ENCODE measurements around the gene TIGD1.
"Not testable (repeated sequence)": the region's sequence is repeated elsewhere in the genome, so short reads cannot be mapped to it uniquely, and the experiment has no call there.

The TIGD1 gene

DNA sequence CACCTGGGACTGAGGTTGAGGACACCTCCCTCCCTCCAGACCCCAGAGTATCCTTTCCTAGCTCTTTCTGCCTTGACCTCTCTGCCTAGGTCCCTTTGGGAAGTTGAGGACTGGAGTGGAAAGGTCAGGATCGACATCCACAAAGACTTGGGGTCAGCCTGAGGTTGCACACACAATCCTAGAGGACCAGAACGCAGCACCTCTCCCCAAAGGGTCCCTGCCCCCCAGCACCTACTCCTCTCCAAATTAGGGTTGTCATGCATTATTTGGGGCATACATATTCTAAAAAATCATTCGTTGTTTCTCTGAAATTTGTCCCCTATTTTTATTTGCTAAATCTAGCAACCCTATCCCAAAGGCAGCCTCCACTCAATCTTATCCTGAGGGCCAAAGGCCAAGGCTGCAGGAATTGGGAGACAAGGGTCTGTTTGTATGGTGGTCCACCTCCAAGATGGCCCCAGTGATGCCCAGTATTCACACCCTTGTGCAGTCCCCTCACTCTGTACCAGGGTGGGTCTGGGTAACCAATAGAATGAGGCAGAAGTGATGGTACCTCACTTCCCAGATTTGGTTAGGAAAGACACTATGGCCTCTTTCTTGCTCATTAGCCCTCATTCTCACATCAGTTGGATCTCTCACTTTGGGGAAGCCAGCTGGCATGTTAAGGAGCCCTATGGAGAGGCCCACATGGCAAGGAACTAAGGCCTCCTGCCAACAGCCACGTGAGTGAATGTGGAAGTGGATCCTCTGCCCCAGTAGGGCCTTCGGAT, 14.4 kb downstream of the TIGD1 start:
- no peak for DNase-seq
- Histone ChIP-seq H3K4me1 (ENCODE audit: control insufficient read depth, insufficient read depth, low read depth, low read length) (peaks cover 6% of the 10 kb centered on the region), H4K8ac (ENCODE audit: low read length) (no peak overlapping the region), H2BK15ac (ENCODE audit: low read depth, poor library complexity, severe bottlenecking) (no peak overlapping the region), H3K14ac (ENCODE audit: low read length in 2 of 2) (no peak overlapping the region), H2AK5ac (ENCODE audit: low read length, severe bottlenecking) (no peak overlapping the region), H3K4me3 (ENCODE audit: insufficient read depth in 1 of 2, low read depth in 1 of 2, low read length in 2 of 2) (no peak overlapping the region), H4K91ac (ENCODE audit: low read length) (no peak overlapping the region), H3K23ac (ENCODE audit: low read length in 2 of 2) (no peak overlapping the region), H2BK120ac (ENCODE audit: low read depth, low read length) (no peak overlapping the region), H3K4me2 (ENCODE audit: low read length, poor library complexity, severe bottlenecking) (no peak overlapping the region), H3K27me3 (ENCODE audit: control insufficient read depth in 1 of 2, insufficient read depth in 1 of 2, low read length in 2 of 2) (peaks cover 21 to 68% of the 10 kb centered on the region in 2 experiments), H3K9ac (ENCODE audit: low read length) (no peak overlapping the region), H3K79me1 (replicated peaks; ENCODE audit: low read length, poor library complexity, severe bottlenecking) (no peaks in the 10 kb centered on the region), H3K18ac (ENCODE audit: low read depth in 1 of 2, low read length in 2 of 2) (no peak overlapping the region), H3K36me3 (ENCODE audit: control insufficient read depth in 1 of 2, insufficient read depth in 2 of 2, low read depth in 1 of 2, low read length in 2 of 2) (no peaks in the 10 kb centered on the region), H3K4ac (ENCODE audit: low read depth in 1 of 2, low read length in 2 of 2) (no peak overlapping the region), H3K9me3 (ENCODE audit: control insufficient read depth, low read length) (peaks cover 11% of the 10 kb centered on the region), H2BK5ac (ENCODE audit: low read depth, low read length, poor library complexity, severe bottlenecking) (no peak overlapping the region), H3K27ac (ENCODE audit: low read length, poor library complexity, severe bottlenecking) (no peak overlapping the region), H2AFZ (ENCODE audit: low read depth, low read length) (no peak overlapping the region), H2BK12ac (ENCODE audit: low read length in 2 of 2) (no peak overlapping the region)
- WGBS, result 73% methylated on average over 4 of the region's 5 CpGs

DNA sequence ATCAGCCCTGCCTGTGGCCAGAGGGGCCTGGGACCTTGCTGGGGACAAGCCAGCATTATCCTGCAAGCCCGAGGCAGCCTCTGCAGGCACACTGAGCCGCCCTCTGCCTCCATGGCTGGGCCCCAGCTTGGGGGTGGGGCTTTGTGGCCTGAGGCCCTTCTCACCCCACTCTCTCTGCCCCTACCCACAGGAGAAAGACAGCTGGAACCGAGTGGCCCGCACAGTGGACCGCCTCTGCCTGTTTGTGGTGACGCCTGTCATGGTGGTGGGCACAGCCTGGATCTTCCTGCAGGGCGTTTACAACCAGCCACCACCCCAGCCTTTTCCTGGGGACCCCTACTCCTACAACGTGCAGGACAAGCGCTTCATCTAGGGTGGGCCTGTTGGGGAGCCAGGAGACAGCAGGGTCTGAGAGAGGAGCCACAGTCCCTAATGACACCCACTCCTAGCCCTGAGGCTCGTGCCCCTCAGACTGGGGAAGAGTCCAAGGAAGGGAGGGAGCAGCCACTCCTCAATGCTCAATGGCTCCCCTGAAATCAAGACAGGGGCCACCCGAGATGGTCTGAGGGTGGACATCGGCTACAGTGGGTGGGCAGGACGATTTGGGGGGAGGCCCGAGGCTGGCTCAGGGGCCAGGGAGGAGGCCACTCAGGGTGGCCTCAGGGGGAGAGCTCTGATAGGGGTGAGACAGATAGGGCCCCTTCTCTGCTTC, 15.3 kb downstream of the TIGD1 start:
- H3K18ac ChIP-seq (ENCODE audit: low read depth in 1 of 2, low read length in 2 of 2), result no peak overlapping the region

DNA sequence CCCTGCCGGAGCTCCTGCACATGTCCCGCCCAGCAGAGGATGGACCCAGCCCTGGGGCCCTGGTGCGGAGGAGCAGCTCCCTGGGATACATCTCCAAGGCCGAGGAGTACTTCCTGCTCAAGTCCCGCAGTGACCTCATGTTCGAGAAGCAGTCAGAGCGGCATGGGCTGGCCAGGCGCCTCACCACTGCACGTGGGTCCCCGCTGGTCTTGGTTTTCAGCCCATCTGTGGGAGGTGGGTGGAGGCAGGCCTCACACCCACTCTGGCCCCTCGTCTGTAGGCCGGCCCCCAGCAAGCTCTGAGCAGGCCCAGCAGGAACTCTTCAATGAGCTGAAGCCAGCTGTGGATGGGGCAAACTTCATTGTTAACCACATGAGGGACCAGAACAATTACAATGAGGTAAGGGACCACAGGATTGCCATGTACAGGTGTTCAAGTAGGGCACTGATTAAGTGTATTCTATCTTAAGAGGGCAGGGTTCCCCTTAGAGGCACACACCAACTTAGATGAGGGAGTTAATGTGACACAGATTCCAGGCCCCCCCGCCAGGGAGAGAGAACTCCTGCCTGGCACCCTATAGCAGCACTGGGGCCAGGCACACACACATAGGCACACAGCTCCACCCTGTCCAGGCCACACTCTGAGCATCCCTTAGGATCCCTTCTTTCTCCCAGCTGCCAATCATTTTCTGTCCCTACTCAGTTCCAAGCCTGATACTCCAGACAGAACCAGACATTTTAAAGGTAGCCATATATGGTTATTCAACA, 16.2 kb downstream of the TIGD1 start:
- Histone ChIP-seq H4K91ac (ENCODE audit: low read length) (no peak overlapping the region), H2AK5ac (ENCODE audit: low read length, severe bottlenecking) (no peak overlapping the region), H3K23ac (ENCODE audit: low read length in 2 of 2) (no peak overlapping the region), H2AFZ (ENCODE audit: low read depth, low read length) (no peak overlapping the region), H2BK5ac (ENCODE audit: low read depth, low read length, poor library complexity, severe bottlenecking) (no peak overlapping the region), H3K9me3 (ENCODE audit: control insufficient read depth, low read length) (peaks cover 11% of the 10 kb centered on the region), H2BK15ac (ENCODE audit: low read depth, poor library complexity, severe bottlenecking) (no peak overlapping the region), H3K4ac (ENCODE audit: low read depth in 1 of 2, low read length in 2 of 2) (no peak overlapping the region), H3K27me3 (ENCODE audit: control insufficient read depth in 1 of 2, insufficient read depth in 1 of 2, low read length in 2 of 2) (peaks cover 19 to 67% of the 10 kb centered on the region in 2 experiments), H2BK120ac (ENCODE audit: low read depth, low read length) (no peak overlapping the region), H3K36me3 (ENCODE audit: control insufficient read depth in 1 of 2, insufficient read depth in 2 of 2, low read depth in 1 of 2, low read length in 2 of 2) (no peaks in the 10 kb centered on the region), H3K79me1 (replicated peaks; ENCODE audit: low read length, poor library complexity, severe bottlenecking) (no peaks in the 10 kb centered on the region), H3K4me1 (ENCODE audit: control insufficient read depth, insufficient read depth, low read depth, low read length) (peaks cover under 1% of the 10 kb centered on the region), H3K18ac (ENCODE audit: low read depth in 1 of 2, low read length in 2 of 2) (no peak overlapping the region), H3K9ac (ENCODE audit: low read length) (no peak overlapping the region), H3K4me2 (ENCODE audit: low read length, poor library complexity, severe bottlenecking) (no peak overlapping the region), H2BK12ac (ENCODE audit: low read length in 2 of 2) (no peak overlapping the region), H3K4me3 (ENCODE audit: insufficient read depth in 1 of 2, low read depth in 1 of 2, low read length in 2 of 2) (no peak overlapping the region), H3K14ac (ENCODE audit: low read length in 2 of 2) (no peak overlapping the region), H4K8ac (ENCODE audit: low read length) (no peak overlapping the region), H3K27ac (ENCODE audit: low read length, poor library complexity, severe bottlenecking) (no peak overlapping the region)
- WGBS, result 84% methylated on average over 13 of the region's 13 CpGs
- DNase-seq, result no peak

More for the DNA sequence above, 15.3 kb downstream of the TIGD1 start:
- no peaks in the 10 kb centered on the region for H3K79me1 ChIP-seq (replicated peaks; ENCODE audit: low read length, poor library complexity, severe bottlenecking)
- no peak overlapping the region for H4K8ac ChIP-seq (ENCODE audit: low read length)
- no peaks in the 10 kb centered on the region for H3K36me3 ChIP-seq (ENCODE audit: control insufficient read depth in 1 of 2, insufficient read depth in 2 of 2, low read depth in 1 of 2, low read length in 2 of 2)
- H3K27ac ChIP-seq (ENCODE audit: low read length, poor library complexity, severe bottlenecking), result no peak overlapping the region
- no peak overlapping the region for H3K23ac ChIP-seq (ENCODE audit: low read length in 2 of 2)
- peaks cover 6% of the 10 kb centered on the region for H3K4me1 ChIP-seq (ENCODE audit: control insufficient read depth, insufficient read depth, low read depth, low read length)
- H3K27me3 ChIP-seq (ENCODE audit: control insufficient read depth in 1 of 2, insufficient read depth in 1 of 2, low read length in 2 of 2), result peaks cover 26 to 70% of the 10 kb centered on the region in 2 experiments
- no peak overlapping the region for H4K91ac ChIP-seq (ENCODE audit: low read length)
- H2BK12ac ChIP-seq (ENCODE audit: low read length in 2 of 2), result no peak overlapping the region
- H2BK5ac ChIP-seq (ENCODE audit: low read depth, low read length, poor library complexity, severe bottlenecking), result no peak overlapping the region
- H2BK120ac ChIP-seq (ENCODE audit: low read depth, low read length), result no peak overlapping the region
- H3K9me3 ChIP-seq (ENCODE audit: control insufficient read depth, low read length), result peaks cover 11% of the 10 kb centered on the region
- DNase-seq, result no peak
- no peak overlapping the region for H3K4me3 ChIP-seq (ENCODE audit: insufficient read depth in 1 of 2, low read depth in 1 of 2, low read length in 2 of 2)
- H3K4me2 ChIP-seq (ENCODE audit: low read length, poor library complexity, severe bottlenecking), result no peak overlapping the region
- H3K9ac ChIP-seq (ENCODE audit: low read length), result no peak overlapping the region
- no peak overlapping the region for H2AK5ac ChIP-seq (ENCODE audit: low read length, severe bottlenecking)
- H3K14ac ChIP-seq (ENCODE audit: low read length in 2 of 2), result no peak overlapping the region
- WGBS, result 83% methylated on average over 9 of the region's 14 CpGs
- no peak overlapping the region for H3K4ac ChIP-seq (ENCODE audit: low read depth in 1 of 2, low read length in 2 of 2)
- H2AFZ ChIP-seq (ENCODE audit: low read depth, low read length), result no peak overlapping the region
- H2BK15ac ChIP-seq (ENCODE audit: low read depth, poor library complexity, severe bottlenecking), result no peak overlapping the region

DNA sequence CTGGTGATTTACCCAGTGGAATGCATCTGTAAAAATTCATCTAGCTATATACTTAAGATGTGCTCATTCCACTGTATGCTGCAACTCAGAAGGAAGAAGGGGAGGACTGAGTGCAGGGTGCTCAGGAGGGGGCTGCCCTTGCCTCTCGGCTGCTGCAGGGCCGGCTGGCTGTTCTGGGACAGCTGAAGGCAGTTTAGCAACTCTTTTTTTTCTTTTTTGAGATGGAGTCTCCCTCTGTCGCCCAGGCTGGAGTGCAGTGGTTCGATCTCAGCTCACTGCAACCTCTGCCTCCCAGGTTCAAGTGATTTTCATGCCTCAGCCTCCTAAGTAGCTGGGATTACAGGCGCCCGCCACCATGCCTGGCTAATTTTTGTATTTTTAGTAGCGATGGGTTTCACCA, 17.5 kb downstream of the TIGD1 start:
- not testable (repeated sequence) for H2BK15ac ChIP-seq (ENCODE audit: low read depth, poor library complexity, severe bottlenecking); H4K91ac ChIP-seq (ENCODE audit: low read length); H4K8ac ChIP-seq (ENCODE audit: low read length); H3K79me1 ChIP-seq (replicated peaks; ENCODE audit: low read length, poor library complexity, severe bottlenecking); DNase-seq; H3K23ac ChIP-seq (ENCODE audit: low read length in 2 of 2); H3K14ac ChIP-seq (ENCODE audit: low read length in 2 of 2); H3K4me2 ChIP-seq (ENCODE audit: low read length, poor library complexity, severe bottlenecking); H2BK5ac ChIP-seq (ENCODE audit: low read depth, low read length, poor library complexity, severe bottlenecking); H3K9ac ChIP-seq (ENCODE audit: low read length); H3K4me1 ChIP-seq (ENCODE audit: control insufficient read depth, insufficient read depth, low read depth, low read length); H3K4me3 ChIP-seq (ENCODE audit: insufficient read depth in 1 of 2, low read depth in 1 of 2, low read length in 2 of 2); H3K18ac ChIP-seq (ENCODE audit: low read depth in 1 of 2, low read length in 2 of 2); H3K36me3 ChIP-seq (ENCODE audit: control insufficient read depth in 1 of 2, insufficient read depth in 2 of 2, low read depth in 1 of 2, low read length in 2 of 2); H3K27ac ChIP-seq (ENCODE audit: low read length, poor library complexity, severe bottlenecking); H2BK12ac ChIP-seq (ENCODE audit: low read length in 2 of 2); H2BK120ac ChIP-seq (ENCODE audit: low read depth, low read length); H2AFZ ChIP-seq (ENCODE audit: low read depth, low read length); H3K4ac ChIP-seq (ENCODE audit: low read depth in 1 of 2, low read length in 2 of 2); H2AK5ac ChIP-seq (ENCODE audit: low read length, severe bottlenecking)
- Histone ChIP-seq H3K27me3 (ENCODE audit: control insufficient read depth in 1 of 2, insufficient read depth in 1 of 2, low read length in 2 of 2) (peaks cover 17 to 67% of the 10 kb centered on the region in 2 experiments), H3K9me3 (ENCODE audit: control insufficient read depth, low read length) (peaks cover 11% of the 10 kb centered on the region)
- 84% methylated on average over 7 of the region's 7 CpGs for WGBS

Data from mesenchymal stem cell (in vitro differentiated cells and primary cell).